ENCODE measurements around the gene SDK1. TPM values are rescaled to one million over a fixed set of nuclear protein-coding genes. Genes with fewer than 3 reads are reported as not detected.

The SDK1 gene
- total and polyA plus RNA-seq, 10 of the 15 experiments (the other 5 are each of a cell fraction or from before 2014, with no cell fraction given): 0.14 to 0.33 TPM; not detected in 8

- Histone ChIP-seq H3K79me2 (ENCODE audit: control insufficient read depth, insufficient read depth, low read length) (no peaks in the 10 kb centered on the region), H4K20me1 (ENCODE audit: control insufficient read depth, insufficient read depth) (no peaks in the 10 kb centered on the region), H3K27me3 (replicated peaks in 1 of 2; ENCODE audit: control insufficient read depth in 2 of 2, insufficient read depth in 2 of 2, low read length in 1 of 2) (no peaks in the 10 kb centered on the region), H3K27ac (ENCODE audit: control insufficient read depth, insufficient read depth) (no peak overlapping the region), H3K9ac (ENCODE audit: control insufficient read depth, insufficient read depth, low read length) (no peak overlapping the region), H2AFZ (ENCODE audit: control insufficient read depth, low read depth, low read length) (no peak overlapping the region), H3K4me3 (no peak overlapping the region), H3K4me1 (ENCODE audit: control insufficient read depth, insufficient read depth, low read length) (no peaks in the 10 kb centered on the region), H3K36me3 (ENCODE audit: control insufficient read depth in 2 of 2, insufficient read depth in 2 of 2, low read length in 1 of 2) (no peaks in the 10 kb centered on the region), H3K4me2 (ENCODE audit: control insufficient read depth, insufficient read depth) (no peak overlapping the region), H3K9me3 (replicated peaks; ENCODE audit: control insufficient read depth, insufficient read depth, low read length) (no peaks in the 10 kb centered on the region)
- FAIRE-seq (no peak), DNase-seq (ENCODE audit: low read depth, low spot score) (no peak), ATAC-seq (no peak)
- RAD21 ChIA-PET (ENCODE audit: unreplicated experiment): no interaction called here
- intact Hi-C loops (cut with micrococcal nuclease; ENCODE audit: unreplicated experiment) (no loop called here), in situ Hi-C loops (cut with MboI) (no loop called here)
- POLR2A ChIA-PET: no interaction called here
- BruUV-seq (replicated peaks): no TSS peak
- CTCF ChIA-PET: no interaction called here
- SMC1A ChIA-PET (ENCODE audit: uncharacterized antibody, unreplicated experiment): no interaction called here
- 30% methylated on average over 4 of the region's 4 CpGs for WGBS (ENCODE audit: insufficient coverage, insufficient replicate concordance, low lambda C conversion rate, missing lambda C conversion rate)
- TF ChIP-seq NRF1 (conservative IDR thresholded peaks at IDR 0.05; ENCODE audit: low read depth, low read length) (no peak), SUZ12 (IDR thresholded peaks at IDR 0.05; ENCODE audit: unreplicated experiment) (no peak), KDM1A (IDR thresholded peaks at IDR 0.05; ENCODE audit: borderline replicate concordance) (no peak), ZBTB40 (IDR thresholded peaks at IDR 0.05; ENCODE audit: borderline replicate concordance) (no peak), CREB1 (IDR thresholded peaks at IDR 0.05; ENCODE audit: low read depth) (no peak), MEF2B (IDR thresholded peaks at IDR 0.05; ENCODE audit: partially characterized antibody, poor library complexity, severe bottlenecking) (no peak), ZNF622 (IDR thresholded peaks at IDR 0.05) (no peak), FOXM1 (IDR thresholded peaks at IDR 0.05; ENCODE audit: low read depth, low read length) (no peak), MEF2A (IDR thresholded peaks at IDR 0.05; ENCODE audit: insufficient read depth, low read depth, low read length) (no peak), CREM (IDR thresholded peaks at IDR 0.05; ENCODE audit: low read depth) (no peak), FOXK2 (IDR thresholded peaks at IDR 0.05) (no peak), LARP7 (IDR thresholded peaks at IDR 0.05) (no peak)
- TF ChIP-seq, protein P1, sequence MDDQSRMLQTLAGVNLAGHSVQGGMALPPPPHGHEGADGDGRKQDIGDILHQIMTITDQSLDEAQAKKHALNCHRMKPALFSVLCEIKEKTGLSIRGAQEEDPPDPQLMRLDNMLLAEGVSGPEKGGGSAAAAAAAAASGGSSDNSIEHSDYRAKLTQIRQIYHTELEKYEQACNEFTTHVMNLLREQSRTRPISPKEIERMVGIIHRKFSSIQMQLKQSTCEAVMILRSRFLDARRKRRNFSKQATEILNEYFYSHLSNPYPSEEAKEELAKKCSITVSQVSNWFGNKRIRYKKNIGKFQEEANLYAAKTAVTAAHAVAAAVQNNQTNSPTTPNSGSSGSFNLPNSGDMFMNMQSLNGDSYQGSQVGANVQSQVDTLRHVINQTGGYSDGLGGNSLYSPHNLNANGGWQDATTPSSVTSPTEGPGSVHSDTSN (IDR thresholded peaks at IDR 0.05; ENCODE audit: insufficient replicate concordance, low read depth, low read length): no peak
- TF ChIP-seq, protein P2, sequence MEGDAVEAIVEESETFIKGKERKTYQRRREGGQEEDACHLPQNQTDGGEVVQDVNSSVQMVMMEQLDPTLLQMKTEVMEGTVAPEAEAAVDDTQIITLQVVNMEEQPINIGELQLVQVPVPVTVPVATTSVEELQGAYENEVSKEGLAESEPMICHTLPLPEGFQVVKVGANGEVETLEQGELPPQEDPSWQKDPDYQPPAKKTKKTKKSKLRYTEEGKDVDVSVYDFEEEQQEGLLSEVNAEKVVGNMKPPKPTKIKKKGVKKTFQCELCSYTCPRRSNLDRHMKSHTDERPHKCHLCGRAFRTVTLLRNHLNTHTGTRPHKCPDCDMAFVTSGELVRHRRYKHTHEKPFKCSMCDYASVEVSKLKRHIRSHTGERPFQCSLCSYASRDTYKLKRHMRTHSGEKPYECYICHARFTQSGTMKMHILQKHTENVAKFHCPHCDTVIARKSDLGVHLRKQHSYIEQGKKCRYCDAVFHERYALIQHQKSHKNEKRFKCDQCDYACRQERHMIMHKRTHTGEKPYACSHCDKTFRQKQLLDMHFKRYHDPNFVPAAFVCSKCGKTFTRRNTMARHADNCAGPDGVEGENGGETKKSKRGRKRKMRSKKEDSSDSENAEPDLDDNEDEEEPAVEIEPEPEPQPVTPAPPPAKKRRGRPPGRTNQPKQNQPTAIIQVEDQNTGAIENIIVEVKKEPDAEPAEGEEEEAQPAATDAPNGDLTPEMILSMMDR (IDR thresholded peaks at IDR 0.05 in 2 of 3, conservative IDR thresholded peaks at IDR 0.05 in 1 of 3; ENCODE audit: control insufficient read depth in 2 of 3, extremely low read depth in 1 of 3, insufficient read depth in 1 of 3, low read depth in 3 of 3, low read length in 3 of 3): no peak
- TF ChIP-seq, protein P3, sequence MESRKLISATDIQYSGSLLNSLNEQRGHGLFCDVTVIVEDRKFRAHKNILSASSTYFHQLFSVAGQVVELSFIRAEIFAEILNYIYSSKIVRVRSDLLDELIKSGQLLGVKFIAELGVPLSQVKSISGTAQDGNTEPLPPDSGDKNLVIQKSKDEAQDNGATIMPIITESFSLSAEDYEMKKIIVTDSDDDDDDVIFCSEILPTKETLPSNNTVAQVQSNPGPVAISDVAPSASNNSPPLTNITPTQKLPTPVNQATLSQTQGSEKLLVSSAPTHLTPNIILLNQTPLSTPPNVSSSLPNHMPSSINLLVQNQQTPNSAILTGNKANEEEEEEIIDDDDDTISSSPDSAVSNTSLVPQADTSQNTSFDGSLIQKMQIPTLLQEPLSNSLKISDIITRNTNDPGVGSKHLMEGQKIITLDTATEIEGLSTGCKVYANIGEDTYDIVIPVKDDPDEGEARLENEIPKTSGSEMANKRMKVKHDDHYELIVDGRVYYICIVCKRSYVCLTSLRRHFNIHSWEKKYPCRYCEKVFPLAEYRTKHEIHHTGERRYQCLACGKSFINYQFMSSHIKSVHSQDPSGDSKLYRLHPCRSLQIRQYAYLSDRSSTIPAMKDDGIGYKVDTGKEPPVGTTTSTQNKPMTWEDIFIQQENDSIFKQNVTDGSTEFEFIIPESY (IDR thresholded peaks at IDR 0.05): no peak
- TF ChIP-seq, protein P4, sequence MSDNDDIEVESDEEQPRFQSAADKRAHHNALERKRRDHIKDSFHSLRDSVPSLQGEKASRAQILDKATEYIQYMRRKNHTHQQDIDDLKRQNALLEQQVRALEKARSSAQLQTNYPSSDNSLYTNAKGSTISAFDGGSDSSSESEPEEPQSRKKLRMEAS (IDR thresholded peaks at IDR 0.05; ENCODE audit: low read depth, low read length): no peak
These were observed 494.1 kb downstream of the SDK1 start for GRCh38 chr7:3795141-3795540.

All from GM12878 (cell line).